AML-193 (cell line): ENCODE data around the gene ADRB1.
A peak's percentile ranks its signal among the peaks of the same experiment; 100 is the strongest.

ENCODE experiments used
- DNase-seq, 2 experiments: peaks; one replicate each; lab custom pipeline; 2025; lab: John Stamatoyannopoulos, UW

ADRB1 gene

DNA sequence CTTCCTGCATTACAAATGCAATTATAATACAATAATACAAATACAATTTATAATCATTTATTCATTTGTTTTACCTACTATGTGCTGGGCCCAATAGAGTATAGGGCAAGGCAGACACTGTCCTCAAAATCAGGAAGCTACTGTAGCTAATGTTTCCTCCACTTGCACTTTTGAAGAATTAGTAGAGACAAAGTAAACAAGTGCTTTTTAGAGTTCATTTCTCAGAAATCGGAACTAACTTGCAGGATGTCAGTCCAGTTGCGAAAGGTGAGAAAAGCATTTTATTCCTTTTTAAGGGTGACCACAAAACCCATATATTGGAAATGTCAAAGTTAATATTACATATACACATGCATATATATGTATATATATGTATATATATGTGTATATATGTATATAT lies 14.2 kb downstream of the ADRB1 start:
- peak; percentile 71 to 82 for DNase-seq

DNA sequence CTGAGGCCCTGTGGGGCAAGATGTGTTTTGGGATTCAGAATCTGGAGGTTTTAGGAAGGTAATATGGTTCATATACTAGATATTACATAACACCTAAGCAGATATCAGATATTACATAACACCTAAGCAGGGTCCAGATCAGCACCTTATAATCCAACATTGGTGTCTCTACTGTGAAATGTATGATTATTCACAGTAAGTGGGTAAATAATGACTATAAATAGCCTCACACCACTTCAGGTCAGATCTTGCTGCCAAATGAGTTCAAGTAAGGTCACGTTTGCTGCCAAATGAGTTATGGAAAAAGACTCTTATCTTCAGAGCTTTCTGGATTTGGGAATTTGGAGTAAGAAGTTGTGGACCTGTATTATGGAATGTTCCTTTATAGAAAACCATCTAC lies 14.6 kb downstream of the ADRB1 start:
- no peak for DNase-seq

DNA sequence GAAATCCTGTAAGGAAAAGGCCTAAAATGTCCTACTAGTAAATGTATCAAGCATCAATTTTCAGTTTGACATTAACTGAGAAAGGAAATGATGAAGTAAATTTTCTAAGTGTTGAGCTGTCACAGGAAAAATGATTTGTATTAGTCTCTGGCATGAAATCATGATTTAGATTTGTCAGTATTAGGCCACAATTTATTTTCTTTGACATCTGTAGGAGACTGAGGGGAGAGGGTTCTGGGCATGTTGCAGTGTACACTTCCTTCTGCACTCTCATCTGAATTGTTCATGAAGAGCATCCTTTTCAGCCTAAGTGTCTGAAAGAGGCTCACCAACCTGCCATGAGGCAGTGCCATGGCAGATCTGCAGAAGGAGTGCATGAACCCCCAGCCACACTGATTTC lies 15.9 kb downstream of the ADRB1 start:
- no peak for DNase-seq

DNA sequence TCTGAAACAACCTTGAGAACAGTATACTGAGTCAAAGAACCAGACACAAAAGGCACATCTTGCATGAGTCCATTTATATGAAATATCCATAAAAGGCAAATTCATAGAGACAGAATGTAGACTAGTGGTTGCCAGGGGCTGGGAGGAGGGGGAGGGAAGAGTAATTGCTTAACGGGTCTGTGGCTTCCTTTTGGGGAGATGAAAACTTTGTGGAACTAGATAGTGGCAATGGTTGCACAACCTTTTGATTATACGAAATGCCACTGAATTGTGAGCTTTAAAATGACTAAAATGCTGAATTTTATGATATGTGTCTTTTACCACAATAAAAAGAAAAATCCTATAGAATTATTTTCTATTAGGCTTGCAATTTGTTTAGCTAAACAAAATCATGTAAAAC lies 16.8 kb downstream of the ADRB1 start:
- peak; percentile 77 to 83 for DNase-seq

DNA sequence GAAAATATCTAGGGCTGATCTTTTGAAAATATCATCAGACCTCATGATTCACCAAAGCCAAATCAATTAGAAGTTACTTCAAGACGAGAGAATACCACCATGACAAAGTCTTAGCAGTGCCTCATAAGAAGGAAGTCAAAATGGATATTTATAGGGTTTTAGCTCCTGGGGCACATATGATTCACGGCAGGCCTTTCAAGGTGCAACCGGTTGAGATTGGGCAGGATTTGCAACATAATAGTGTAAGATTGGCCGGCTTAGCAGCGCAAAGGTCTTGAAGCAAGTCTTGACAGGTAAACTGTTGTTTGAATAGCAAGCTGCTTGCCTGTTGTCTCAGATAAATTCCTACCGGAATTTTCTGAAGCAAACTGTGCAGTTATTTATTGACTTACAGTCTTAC lies 17.5 kb downstream of the ADRB1 start:
- DNase-seq, result no peak

DNA sequence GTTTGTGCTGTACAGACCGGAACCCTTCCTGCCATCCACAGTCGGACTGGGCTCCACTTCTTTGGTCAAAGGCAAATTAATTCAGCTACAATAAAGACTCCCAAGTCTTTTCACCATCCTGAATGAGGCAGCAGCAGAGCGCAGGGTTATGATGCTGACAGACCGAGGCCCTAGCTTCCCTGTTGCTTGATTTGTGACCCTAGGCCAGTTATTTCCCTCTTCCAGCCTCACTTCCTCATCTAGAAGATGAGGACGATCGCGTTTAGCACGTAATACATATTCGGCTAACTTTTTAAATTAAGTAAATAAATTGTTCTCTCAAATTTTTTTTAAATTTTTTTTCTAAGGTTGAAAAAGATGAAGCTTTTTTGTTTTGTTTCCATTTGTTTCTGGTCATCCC lies 18.1 kb downstream of the ADRB1 start:
- no peak for DNase-seq

DNA sequence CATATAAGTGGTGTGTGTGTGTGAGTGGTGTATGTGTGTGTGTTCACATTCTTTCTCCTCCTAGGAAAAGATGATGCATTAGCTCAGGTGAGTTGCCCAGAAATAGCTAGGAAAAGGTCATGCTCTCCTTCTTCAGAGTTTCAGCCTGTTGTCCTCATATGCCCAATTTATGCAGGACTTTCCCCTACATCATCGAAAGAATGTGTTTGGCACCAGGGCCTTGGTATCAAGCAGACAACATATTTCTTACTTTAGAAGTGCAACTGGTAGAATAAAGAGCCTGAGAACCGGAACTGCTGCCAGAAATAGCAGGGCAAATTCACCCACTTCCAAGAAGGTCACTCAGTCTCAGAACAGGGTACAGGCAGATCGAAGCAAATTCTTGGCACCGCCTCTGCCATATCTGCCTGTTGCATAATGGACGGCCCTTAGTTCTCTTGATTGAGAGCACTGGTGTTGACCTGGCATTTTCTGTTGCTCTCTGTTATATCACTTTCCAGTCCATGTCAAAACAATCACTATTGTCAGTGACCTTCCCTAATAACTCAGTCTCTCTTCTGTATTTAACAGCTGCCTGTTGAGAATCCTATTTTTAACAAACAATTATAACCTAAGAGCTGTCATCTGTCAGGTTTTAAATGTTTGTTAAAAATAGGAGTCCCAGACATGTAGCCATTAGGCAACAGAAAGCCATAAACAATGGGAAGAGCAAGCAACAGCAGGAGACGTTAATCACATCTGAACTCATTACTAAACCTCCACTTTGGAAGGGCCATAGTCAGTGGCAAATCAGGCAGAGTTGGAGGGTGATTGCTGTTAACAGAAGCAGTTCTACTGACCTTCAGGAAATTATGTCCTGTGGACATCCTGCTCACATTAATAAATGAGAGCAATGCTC lies 20.7 kb downstream of the ADRB1 start:
- DNase-seq, result no peak

DNA sequence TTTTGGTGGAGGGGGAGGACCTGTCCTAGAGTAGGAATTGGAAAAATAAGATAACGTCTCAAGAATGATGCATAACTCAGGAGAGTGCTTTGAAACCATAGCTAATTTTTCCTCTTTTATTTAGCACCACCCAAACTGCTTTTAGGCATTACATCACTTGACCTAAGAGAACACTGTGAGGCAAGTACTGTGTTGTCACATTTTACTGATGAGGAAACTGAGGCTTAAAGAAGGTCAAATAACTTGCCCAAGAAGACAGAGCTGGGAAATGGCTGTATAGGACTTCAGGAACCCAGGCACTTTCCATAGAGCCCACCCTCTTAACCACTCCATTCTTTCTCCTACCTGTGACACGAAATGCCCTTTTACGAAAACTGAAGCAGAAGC lies 21.4 kb downstream of the ADRB1 start:
- DNase-seq, result no peak

DNA sequence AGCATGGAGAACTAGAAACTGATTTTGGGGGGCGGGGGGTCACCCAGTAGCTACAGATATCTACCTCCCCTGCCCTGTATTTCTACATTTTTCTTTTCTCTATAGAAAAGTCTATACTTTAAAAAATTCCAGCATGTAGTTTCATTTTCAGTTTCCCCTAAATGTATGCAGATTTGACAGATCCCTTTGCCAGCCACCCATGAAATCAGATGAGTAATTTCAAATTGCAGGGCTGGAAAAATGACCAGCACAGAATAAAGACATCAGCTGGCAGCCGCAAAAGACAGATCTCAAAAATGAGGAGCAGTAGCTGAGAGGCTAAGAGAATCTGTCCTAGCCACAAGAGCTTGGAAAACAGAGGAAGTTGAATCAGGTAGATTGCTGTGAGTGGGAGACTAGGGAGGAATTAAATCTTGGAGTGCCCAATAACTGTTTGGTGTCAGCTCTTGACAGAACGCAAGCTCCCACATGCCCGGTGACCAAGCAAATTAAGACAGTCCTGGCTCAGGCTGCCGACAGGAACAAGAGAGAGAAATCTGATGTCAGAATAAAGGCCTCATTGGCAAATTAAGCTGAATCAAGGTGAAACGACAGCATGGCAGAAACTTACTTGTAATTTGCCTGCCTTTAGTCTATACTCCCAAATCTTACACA lies 24.5 kb downstream of the ADRB1 start:
- DNase-seq, result no peak

DNA sequence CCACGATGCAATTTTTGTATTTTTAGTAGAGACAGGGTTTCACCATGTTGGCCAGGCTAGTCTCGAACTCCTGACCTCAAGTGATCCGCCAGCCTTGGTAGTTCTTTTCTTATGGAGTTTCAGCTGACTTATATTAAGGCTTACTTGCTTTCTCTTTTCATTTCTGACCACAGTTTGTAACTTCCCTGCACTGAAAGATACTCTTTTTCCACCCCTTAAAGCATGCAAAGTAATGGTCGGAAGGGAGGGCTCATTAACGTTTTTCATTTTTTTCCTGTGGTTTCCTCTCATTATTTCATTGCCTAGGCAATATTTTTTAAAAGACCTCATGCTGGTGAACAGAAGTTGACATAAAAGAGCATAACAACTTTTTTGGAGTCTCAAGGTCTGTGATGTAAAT lies 27.0 kb downstream of the ADRB1 start:
- peak in 1 of 2 experiments; percentile 16 for DNase-seq

DNA sequence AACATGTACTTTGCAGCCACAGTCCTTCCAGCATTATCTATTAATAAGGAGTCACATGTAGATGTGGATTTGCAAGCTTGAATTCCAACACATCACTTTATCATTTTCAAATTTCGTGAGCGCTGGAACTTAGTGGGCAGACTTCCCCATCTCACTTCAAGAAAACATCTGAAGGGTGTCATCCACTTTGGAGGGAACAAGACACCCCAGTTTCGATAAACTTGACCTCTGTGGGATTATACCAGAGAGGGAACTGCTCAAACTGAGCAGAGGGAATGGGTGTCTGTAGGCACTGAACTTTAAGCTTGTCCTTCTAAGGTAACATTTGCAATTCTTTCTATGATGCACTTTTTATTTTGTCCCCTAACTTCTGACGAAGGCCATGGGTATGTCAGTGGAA lies 27.5 kb downstream of the ADRB1 start:
- no peak for DNase-seq

DNA sequence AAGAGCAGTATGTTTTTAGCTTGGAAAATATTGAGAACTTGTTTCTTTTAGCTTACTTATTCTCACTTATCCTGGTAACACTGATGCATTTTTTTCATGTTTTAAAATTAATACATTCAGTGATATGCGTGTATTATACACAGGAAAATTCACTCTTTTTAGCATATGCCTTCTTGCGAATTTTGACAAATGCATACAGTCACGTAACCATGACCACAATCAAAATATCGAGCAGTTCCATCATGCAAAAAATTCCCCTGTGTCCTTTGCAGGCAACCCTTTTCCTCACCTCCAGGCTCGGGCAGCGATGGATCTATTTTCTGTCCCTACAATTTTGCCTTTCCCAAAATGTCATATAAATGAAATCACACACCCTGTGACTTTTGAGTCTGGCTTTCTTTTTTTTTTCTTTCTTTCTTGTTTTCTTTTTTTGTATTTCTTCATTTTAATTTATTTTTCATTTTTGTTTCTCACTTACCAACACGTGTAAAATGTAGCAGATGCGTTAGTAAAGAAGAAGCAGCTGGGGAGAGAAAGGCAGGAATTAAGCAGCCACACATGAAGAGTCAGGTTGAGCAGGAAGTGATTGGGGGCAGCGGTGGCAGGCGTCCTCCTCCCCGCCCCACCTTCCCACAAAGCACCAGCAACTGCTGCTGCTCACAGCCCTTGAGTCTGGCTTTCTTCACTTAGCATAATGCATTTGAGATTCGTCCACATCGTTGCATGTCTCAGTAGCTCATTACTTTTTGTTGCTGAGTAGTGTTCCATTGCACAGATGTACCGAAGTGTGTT lies 29.9 kb downstream of the ADRB1 start:
- DNase-seq, result peak; percentile 24 to 42

DNA sequence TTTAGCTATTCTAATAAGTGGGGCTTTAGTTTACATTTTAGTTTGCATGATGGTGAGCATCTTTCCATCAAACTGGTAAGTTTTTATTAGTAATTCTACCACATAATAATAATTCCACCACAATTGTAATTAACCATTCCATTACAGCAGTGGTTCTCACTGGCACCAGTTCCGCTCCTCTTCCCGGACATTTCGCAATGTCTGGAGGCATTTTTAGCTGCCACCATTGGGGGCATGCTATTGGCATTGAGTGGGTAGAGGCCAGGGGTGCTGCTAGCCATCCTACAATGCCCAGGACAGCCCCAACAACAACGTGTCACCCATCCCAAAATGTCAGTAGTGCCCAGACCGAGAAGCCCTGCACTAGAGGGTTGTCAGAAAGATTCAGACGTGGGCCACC lies 31.4 kb downstream of the ADRB1 start:
- DNase-seq, result no peak

DNA sequence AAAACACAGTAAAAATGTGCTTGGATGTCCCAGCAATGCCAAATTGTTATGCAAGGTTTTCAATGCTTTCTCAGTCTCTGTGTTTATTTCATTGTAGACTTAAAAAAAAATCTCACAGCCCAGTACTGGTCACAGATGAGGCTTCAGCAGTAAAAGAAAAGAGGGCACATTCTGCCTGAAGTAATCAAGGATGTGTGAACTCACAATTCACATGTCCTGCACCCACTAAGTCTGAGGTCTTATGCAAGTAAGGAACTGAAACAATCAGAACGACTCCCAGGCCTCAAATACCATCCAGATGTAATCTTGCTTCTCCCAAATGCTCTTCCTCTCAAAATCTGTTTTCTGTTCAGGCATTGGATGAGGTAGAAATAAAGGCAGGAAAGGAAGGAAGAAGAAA lies 33.7 kb downstream of the ADRB1 start:
- DNase-seq, result no peak

DNA sequence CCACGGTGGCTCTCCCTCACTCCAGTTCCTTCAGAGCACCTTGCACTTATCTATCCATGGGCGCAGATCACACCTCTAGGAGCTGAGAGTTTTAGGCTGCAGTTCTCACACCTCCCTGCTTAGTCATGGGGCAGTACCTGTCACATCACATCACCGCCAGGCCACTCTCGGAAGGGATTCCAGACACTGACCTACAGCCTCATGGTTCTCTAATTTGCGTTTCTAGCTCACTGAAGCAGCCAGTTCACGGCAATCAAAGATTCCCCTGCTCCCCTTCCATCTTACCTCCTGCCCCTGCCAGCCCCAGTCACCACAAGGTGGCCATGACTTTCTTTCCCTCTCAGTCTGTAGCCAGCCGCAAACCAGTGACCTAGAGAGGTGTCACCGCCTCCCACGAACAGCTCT lies 34.2 kb downstream of the ADRB1 start:
- DNase-seq, result no peak

DNA sequence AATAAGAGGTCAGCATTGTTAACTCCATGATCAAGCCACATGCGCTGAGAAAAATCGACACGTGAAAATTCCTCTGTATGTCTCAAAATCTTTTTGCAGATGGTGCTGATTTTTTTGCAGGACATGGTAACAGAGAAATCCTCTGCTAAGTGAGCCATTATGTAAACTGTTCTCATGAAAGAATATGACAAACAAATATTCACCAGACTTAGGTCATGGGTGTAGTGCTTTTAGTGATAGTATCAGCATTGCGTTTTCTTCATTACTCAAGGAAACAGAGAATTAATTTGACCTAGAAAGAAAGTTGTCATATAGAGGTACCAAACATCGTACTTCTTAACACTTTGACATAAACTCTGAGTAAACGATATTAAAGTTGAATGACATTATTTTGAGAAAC lies 34.7 kb downstream of the ADRB1 start:
- DNase-seq, result no peak

DNA sequence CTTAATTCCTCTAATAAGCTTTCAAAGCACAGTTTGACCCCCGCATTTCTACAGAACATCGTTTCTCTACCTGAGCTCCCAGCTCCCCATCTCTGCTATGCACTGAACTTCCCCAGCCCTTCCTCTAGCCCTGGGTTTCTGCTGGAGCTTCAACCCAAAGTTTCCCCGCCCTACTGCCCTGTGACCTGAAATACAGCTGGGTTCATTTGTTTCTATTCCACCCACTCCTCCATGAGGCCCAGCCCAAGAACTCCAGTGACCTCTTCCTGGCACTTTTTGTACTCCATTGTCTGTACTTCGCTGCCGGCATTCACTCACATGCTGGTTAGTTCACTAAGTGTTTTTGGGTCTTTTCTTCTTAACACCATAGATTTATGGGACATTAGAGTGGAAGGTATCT lies 35.8 kb downstream of the ADRB1 start:
- DNase-seq, result no peak

DNA sequence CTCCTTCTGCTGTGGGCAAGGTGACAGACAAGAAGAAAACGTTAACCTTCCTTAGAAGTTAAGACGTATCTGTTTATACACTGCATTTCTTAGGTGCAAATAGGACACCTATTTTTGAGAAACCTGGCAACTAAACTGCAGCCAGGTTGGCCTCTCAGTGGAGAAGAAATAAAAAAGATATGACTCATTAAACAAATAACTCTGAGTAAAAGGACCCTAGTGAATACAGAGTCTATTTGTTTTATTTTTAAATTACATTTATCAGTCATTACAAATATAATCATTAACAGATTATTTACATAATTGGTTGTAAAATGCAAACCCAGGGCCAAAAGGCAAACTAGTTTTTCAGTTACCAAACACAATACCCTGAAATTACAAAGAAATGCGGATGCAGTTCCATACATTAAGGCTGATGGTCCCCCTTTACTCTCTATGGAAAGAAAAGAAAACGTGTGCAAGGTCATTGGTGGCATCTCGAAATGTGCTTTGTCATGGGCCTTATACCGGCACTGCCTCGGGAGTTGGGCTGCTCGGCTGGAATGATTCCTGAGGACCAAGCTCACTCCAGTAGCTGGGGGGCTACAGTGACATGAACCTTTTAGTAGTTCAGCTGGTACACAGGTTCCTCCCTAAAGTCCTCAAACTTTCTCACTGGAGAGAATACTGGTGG lies 38.4 kb downstream of the ADRB1 start:
- no peak for DNase-seq

DNA sequence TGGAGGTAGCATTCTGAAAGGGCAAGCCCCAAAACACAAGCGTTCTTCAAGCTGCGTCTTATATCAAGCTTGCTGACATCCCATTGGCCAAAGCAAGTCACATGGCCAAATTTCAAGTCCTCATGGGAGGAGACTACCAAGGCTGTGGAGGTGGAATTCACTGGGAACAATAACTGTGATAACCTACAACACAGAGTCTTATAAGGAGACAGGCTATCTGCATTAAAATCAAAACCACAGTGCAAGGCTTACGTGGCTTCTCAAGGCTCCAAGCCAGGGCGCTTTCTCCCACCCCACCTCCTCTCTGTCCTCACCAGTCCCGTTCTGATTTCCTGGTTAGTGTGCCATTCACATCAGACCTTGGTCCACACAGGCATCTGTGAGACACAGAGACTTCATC lies 39.4 kb downstream of the ADRB1 start:
- DNase-seq, result no peak

DNA sequence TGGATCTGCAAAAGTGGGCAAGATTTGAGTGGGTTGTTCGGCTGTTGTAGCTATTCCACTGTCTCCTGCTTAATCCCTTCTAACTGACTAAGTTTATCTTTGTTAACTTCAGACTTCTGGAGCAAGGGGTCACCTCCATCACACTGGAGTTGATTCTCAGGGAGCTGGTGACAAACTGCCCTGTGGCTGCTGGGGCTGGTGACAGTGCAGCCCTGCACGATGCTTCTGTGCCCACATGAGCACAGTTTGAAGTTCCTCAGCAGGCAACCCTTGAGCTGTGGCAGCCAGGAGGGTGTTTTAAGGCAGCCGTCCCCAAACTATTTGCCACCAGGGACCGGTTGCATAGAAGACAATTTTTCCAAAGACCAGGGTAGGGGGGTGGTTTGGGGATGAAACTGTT lies 40.5 kb downstream of the ADRB1 start:
- no peak for DNase-seq

DNA sequence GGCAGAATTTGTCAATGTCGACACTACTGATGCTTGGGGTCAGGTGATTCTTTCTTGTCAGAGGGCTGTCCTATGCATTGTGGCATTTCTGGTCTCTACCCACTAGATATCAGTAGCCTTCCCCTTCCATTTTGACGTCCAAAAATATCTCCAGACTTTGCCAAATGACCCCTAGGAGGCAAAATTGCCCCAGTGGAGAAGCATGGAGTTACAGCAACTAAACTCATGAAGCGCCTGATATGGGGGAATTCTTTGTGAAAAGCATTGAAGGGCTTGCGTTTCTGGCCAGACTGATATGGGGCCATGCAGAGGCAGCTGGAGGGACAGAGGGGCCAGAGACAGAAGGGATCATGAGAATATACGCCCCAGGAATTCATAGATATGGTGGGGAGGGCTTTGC lies 43.6 kb downstream of the ADRB1 start:
- no peak for DNase-seq

DNA sequence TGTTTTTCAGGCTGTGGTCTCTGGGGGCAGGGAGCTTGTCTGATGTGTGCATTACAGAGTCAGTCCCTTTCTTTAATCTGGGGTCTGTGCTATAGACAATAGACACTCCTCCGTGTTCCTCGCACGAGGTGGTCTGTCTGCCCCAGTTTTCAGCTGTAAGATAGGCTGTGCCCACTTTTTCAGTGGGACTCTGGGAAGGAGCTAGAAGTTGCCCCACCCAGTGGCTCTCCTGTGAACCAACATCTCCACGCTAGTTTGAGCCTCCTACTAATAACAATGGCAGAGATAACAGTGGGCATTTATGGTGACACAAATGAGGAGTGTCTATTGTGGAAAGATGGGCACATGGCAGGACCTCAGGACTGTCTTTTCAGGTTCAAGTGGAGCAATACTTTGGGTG lies 44.0 kb downstream of the ADRB1 start:
- no peak for DNase-seq
